ENCODE data around the gene ZFAND2A.
"Not testable (repeated sequence)": the region's sequence is repeated elsewhere in the genome, so short reads cannot be mapped to it uniquely, and the experiment has no call there.

ZFAND2A gene

DNA sequence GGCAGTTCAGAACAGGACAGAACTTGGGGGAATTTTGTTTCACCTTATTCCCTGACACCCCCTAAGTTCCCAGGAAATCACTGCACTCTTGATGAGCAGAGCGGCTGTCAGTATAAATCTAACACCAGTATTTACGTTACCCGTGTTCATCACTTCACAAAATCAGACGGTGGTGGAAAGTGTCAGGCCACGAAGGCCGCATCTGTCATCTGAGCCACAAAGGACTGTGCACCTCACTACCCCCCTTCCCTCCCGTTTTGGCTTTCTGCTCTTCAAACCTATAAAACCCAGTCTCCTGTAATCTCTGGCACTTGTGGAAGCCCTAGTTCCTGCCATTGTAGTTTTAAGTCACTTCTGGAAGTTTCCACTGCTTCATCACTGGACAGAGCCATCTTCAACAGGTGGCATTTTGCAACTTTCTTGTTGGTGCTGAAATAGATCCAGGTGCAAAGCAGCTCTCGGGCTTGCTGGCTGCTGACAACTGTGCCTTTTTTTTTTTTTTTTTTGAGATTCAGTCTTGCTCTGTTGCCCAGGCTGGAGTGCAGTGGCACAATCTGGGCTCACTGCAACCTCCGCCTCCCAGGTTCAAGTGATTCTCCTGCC, 9.5 kb downstream of the ZFAND2A start:
- DNase-seq = no peak

GRCh38 chr7:1149351-1149794, 10.6 kb downstream of the ZFAND2A start:
- DNase-seq = no peak

DNA sequence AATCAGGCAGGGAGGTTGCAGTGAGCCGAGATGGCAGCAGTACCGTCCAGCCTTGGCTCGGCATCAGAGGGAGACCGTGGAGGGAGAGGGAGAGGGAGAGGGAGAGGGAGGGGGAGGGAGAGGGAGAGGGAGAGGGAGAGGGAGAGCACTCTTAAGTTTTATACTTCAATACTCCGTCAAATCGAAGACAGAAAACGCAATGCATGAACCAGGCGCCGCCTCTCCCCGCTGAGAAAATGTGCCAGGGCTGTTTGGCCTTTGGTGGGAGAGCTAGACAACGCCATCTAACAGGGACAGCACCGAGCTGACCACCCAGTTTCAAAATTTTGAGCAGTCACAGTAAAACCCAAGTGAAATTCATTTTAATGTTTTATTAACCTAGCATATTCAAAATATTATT, 12.1 kb downstream of the ZFAND2A start:
- not testable (repeated sequence) for DNase-seq

DNA sequence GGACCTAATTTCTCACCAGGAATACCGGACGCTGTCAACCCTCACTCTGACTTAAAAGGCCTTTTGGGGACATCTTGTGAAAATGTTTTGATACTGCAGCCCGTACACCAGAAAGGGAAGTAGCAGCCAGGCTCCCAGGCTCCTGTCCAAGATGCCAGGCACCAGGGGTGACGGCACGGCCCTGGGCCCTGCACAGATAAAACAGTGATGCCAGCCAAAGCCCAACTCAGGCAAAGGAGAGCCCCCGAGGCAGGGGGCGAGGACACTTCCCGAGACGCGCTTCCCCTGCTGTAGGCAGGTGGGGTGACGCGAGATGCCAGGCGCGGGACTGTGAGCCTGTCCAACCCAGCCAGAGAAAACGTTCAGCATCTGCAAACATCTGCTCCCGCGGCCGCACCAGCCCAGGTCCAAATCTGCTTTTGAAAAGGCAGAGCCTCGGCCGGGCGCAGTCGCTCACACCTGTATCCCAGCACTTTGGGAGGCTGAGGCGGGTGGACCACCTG, 15.7 kb downstream of the ZFAND2A start:
- peak; percentile 21 for DNase-seq

GRCh38 chr7:1143031-1143430, 17.0 kb downstream of the ZFAND2A start:
- DNase-seq = not testable (repeated sequence)

- DNase-seq = no peak
Observed at GRCh38 chr7:1142051-1142635, 17.9 kb downstream of the ZFAND2A start.

GRCh38 chr7:1141651-1142050, 18.3 kb downstream of the ZFAND2A start:
- DNase-seq = no peak

GRCh38 chr7:1140476-1141104, 19.4 kb downstream of the ZFAND2A start:
- DNase-seq = no peak

- no peak for DNase-seq
Observed at GRCh38 chr7:1137517-1138167, 22.4 kb downstream of the ZFAND2A start.

- no peak for DNase-seq
Observed at GRCh38 chr7:1136841-1137516, 23.0 kb downstream of the ZFAND2A start.

GRCh38 chr7:1134951-1135350, 25.0 kb downstream of the ZFAND2A start:
- no peak for DNase-seq

GRCh38 chr7:1131471-1132265, 28.3 kb downstream of the ZFAND2A start:
- no peak for DNase-seq

DNA sequence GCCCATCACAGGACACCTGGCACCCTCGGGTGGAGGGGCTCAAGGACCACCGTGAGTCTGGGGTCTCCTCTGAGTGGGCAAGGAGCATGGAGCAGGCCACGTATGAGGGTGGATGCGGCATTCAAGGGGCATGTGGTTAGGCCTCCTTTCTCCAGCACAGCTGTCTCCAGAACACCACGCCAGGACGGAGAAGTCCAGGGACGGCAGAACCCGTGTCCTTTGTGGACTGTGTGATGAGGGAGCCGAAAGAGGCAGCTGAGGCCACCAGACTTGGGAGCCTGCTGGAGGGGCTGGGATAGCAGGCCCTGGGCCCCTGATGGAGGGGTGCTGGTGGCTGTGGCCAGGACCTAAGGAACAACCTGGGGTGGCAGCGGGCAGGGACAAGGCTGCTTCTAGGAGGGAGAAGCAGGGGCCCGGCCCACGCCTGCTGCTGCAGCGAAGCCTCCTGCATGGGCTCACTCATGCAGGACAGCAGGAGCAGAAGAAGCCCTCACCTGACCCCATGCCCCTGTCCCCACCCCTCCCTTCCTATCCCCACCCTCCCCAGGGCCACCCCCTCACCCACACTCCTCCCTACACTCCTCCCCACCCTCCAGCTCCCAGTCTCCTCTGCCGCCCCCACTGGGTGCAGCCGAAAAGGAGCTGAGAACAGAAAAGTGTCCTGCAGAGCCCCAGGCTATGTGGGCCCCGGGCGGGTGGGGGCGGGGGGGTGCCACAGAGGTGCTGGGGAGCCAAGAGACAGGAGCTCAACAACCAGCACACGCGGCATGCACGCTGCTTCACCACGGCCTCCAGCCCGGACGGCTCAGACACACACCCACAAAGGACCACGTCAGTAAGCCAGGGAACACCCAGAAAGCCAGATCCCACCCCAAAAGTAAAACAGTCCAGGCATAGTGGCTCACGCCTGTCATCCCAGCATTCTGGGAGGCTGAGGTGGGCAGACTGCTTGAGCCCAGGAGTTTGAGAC, 29.7 kb downstream of the ZFAND2A start:
- DNase-seq = no peak

- DNase-seq = no peak
Observed at GRCh38 chr7:1129431-1129830, 30.6 kb downstream of the ZFAND2A start.

DNA sequence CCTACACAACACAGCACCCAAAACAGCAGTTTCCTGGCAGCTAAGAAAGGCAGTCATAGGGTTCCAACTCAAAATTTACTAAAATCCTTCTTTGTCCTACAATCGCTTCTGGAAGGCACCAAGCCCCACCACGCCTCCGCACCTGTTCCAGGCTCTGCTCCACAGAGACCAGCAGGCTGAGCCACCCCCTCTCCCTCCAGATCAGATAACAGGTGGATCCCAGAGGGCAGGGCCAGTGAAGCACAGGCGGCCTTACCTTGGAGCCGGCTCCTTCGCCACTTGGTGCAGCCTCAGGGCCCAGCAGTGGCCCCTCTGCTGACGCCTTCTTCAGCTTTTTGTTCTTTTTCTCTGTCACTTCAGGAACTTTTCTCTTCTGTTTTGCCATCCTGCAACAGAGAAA, 33.0 kb downstream of the ZFAND2A start:
- no peak for DNase-seq

GRCh38 chr7:1125603-1125969, 34.4 kb downstream of the ZFAND2A start:
- DNase-seq = no peak

- no peak for DNase-seq
Observed at GRCh38 chr7:1124816-1125602, 35.0 kb downstream of the ZFAND2A start.

- DNase-seq = no peak
Observed at GRCh38 chr7:1124164-1124563, 35.8 kb downstream of the ZFAND2A start.

DNA sequence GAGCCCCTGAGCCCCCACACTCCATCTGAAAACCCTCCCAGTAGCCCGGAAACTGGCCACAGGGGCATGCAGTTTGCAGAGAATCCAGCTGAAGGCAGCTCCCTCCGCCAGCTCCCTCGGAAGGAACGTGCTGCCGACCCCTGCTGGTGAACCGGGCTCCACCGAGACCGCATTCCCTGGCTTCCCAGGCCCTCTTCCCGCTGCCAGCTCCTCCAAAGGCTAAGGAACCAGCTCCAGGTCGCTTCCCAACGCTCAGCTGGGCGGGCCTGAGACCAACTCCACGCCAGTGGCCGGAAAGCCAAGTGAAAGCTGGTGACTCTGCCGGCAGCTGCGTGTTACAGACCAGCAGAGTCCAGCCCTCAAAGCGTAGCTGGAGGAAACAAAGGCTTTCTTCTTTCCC, 36.3 kb downstream of the ZFAND2A start:
- no peak for DNase-seq

DNA sequence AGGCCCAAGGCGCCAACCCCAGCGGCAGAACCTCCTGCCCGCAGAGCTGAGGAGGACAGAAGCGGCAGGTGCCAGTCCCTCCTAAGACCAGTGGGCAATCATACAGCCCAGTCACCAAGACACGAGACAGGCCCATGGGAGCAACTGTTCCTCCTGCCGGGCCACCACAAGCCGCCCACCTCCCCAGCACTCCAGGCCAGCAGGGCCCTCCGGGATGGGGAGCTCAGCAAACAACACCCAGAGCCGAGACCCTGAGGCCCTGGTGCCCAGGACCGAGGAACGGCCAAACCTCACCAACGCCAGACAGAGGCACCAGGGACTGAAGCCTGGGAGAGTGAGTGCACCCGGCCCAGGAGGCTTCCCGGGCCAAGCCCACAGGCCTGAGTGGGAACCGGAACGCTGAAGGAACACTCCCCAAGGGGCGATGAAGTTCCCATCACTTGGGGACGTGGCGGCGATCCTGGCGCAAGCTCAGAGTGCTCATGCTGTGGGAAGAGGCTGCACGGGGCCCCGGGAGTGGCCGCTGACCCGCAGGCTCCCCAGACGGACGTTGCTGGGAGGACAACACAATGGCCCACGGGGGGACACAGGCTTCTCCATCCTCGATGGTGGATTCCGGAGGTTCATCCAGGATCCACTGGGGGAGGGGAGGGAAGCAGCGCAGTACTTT, 37.0 kb downstream of the ZFAND2A start:
- no peak for DNase-seq

All from NCI-H446 treated with DMSO at 0.1 percent for 48 hours (cell line).